A673 (cell line): ENCODE data around the gene RPS6KA3. TPM values are rescaled to one million over a fixed set of nuclear protein-coding genes. Genes with fewer than 3 reads are reported as not detected.
A peak's percentile ranks its signal among the peaks of the same experiment; 100 is the strongest.

Source experiments
- BruUV-seq: library from RNA; stranded (reverse); fragments of 400-500 nt; replicated peaks from 2 replicates; lab custom pipeline; 2021; lab: Mats Ljungman, UMichigan
- CTCF ChIA-PET: fragments of 300-600 bp; sonication (Branson Sonifier 250); formaldehyde crosslinking; loops from one replicate; lab custom pipeline; 2022; ENCODE audit warnings: antibody characterized with exemption; lab: Charles Lee
- POLR2A ChIA-PET: fragments of 300-600 bp; sonication (Branson Sonifier 250); formaldehyde crosslinking; loops from one replicate; lab custom pipeline; 2022; ENCODE audit warnings: antibody characterized with exemption; ENCODE audit not compliant: low non-redundant PET; lab: Charles Lee
- DNase-seq: peaks from one replicate; pipeline ENCODE4 v3.0.0-alpha.2; 2015; ENCODE audit warnings: low spot score
- H3K27ac ChIP-seq: fragments of 200-600 bp; sonication (generic); 2 replicates; pipeline ENCODE4 v1.5.1; 2016; ENCODE audit warnings: mixed run types, low read depth, mild to moderate bottlenecking, mixed read lengths, antibody characterized with exemption, low read length; ENCODE audit not compliant: poor library complexity, severe bottlenecking
- H3K27me3 ChIP-seq: fragments of 200-600 bp; sonication (generic); replicated peaks from 2 replicates; pipeline ENCODE4 v1.6.1; 2017; ENCODE audit warnings: mixed run types, low read depth, mild to moderate bottlenecking, mixed read lengths, antibody characterized with exemption, low read length; ENCODE audit not compliant: insufficient read depth, poor library complexity
- H3K36me3 ChIP-seq: fragments of 200-600 bp; sonication (generic); 2 replicates; pipeline ENCODE4 v1.6.1; 2016; ENCODE audit warnings: mixed run types, mild to moderate bottlenecking, mixed read lengths, antibody characterized with exemption, low read length; ENCODE audit not compliant: insufficient read depth, poor library complexity, severe bottlenecking
- H3K4me1 ChIP-seq: fragments of 200-600 bp; sonication (generic); 2 replicates; pipeline ENCODE4 v1.6.1; 2017; ENCODE audit warnings: mixed run types, mild to moderate bottlenecking, mixed read lengths, antibody characterized with exemption, low read length; ENCODE audit not compliant: insufficient read depth, poor library complexity, severe bottlenecking
- H3K4me3 ChIP-seq: fragments of 200-600 bp; sonication (generic); 2 replicates; pipeline ENCODE4 v1.5.1; 2016; ENCODE audit warnings: low read depth, mixed run types, mild to moderate bottlenecking, mixed read lengths, low read length; ENCODE audit not compliant: poor library complexity, severe bottlenecking
- H3K9me3 ChIP-seq: fragments of 200-600 bp; sonication (generic); 2 replicates; pipeline ENCODE4 v1.6.1; 2016; ENCODE audit warnings: mixed run types, low read depth, mild to moderate bottlenecking, mixed read lengths, antibody characterized with exemption, low read length; ENCODE audit not compliant: poor library complexity, severe bottlenecking
- EZH2 ChIP-seq: fragments of 200-600 bp; sonication (generic); IDR thresholded peaks from 2 replicates; pipeline ENCODE4 v1.6.1; 2017; ENCODE audit warnings: borderline replicate concordance, low read depth, mild to moderate bottlenecking, mixed read lengths, antibody characterized with exemption, low read length; ENCODE audit not compliant: poor library complexity, severe bottlenecking
- intact Hi-C: fragments of 100-400 bp; cut with micrococcal nuclease; formaldehyde crosslinking; loops from one replicate; pipeline ENCODE4 v1.10.0; 2022; ENCODE audit not compliant: unreplicated experiment
- total RNA-seq: library from RNA; stranded (reverse); gene quantifications from 2 replicates; pipeline ENCODE4 v1.2.3, GENCODE V29; 2021
- TF ChIP-seq, protein P1 (sequence below): fragments of 300-800, 200-600 bp; sonication (generic); conservative IDR thresholded peaks from 2 replicates; pipeline ENCODE4 v1.5.1; 2017; ENCODE audit warnings: low read depth, mild to moderate bottlenecking, antibody characterized with exemption, low read length, moderate library complexity, mixed read lengths

Gene RPS6KA3
- total RNA-seq, 1 experiment from 2014 or later, result 33.6 TPM

DNA sequence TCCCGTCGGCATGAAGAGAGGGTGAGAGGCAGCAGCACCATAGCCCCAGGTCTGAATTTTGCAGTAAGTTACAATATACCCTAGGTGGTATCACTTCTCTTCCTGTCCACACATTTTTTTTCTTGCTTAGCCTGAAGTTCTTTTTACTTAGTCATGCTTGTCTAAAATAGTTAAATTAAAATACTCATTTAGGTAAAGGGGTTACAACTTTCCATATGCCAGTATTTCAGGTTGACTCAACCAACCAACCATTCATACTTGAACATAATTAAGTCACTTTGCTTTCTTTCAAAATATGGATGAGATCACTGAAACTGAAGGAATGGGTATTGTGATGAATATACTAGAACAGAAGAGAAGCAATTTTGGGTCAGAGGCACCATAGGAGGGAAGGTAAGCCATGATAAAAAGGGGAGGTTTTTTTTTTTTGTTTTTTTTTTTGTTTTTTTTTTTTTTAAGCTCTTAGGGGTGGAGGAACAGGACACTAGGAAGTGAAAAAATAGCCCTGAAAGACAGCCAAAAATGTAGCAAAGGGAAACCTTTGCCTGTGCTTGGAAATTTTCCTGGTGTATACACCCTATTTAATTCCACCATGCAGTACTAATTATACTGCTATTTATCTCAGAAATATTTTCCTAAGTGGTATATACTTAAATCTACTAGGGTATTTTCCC is 41.8 kb downstream of the RPS6KA3 start:
- Histone ChIP-seq H3K4me1 (no peaks in the 10 kb centered on the region), H3K4me3 (no peak overlapping the region), H3K36me3 (no peaks in the 10 kb centered on the region), H3K27ac (no peak overlapping the region), H3K27me3 (peaks cover 7% of the 10 kb centered on the region), H3K9me3 (no peaks in the 10 kb centered on the region)
- DNase-seq, result no peak
- intact Hi-C loops, result no loop called here
- no TSS peak for BruUV-seq
- POLR2A ChIA-PET, result no interaction called here
- CTCF ChIA-PET, result interaction anchor here (0.6 kb wide), 1 partner anchor 480 kb away, joined by 5 read pairs; no protein-coding TSS in a partner anchor
- no peak for TF ChIP-seq EZH2
- TF ChIP-seq, protein P1, sequence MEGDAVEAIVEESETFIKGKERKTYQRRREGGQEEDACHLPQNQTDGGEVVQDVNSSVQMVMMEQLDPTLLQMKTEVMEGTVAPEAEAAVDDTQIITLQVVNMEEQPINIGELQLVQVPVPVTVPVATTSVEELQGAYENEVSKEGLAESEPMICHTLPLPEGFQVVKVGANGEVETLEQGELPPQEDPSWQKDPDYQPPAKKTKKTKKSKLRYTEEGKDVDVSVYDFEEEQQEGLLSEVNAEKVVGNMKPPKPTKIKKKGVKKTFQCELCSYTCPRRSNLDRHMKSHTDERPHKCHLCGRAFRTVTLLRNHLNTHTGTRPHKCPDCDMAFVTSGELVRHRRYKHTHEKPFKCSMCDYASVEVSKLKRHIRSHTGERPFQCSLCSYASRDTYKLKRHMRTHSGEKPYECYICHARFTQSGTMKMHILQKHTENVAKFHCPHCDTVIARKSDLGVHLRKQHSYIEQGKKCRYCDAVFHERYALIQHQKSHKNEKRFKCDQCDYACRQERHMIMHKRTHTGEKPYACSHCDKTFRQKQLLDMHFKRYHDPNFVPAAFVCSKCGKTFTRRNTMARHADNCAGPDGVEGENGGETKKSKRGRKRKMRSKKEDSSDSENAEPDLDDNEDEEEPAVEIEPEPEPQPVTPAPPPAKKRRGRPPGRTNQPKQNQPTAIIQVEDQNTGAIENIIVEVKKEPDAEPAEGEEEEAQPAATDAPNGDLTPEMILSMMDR, result no peak

DNA sequence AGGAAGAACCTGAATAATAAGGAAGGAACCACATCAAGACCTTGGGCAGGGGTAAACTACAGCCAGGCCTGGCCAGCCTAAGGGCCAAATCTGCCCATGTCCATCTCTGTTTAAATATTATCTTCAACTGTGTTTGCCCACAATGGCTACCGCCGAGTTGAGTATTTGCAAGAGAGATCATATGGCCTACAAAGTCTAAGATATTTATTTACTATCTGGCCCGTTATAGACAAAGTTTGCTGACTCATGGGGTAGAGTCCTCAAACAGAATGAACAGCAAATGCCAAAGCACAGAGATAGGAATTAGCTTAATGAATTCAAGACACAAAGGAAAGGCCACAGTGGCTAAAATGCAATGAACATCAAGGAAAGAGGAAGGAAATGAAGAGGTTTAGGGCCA is 44.8 kb downstream of the RPS6KA3 start:
- Histone ChIP-seq H3K27ac (no peak overlapping the region), H3K27me3 (peaks cover 12% of the 10 kb centered on the region), H3K4me3 (no peak overlapping the region), H3K4me1 (peaks cover 18% of the 10 kb centered on the region), H3K9me3 (no peaks in the 10 kb centered on the region), H3K36me3 (no peaks in the 10 kb centered on the region)
- ChIA-PET CTCF (no interaction called here), POLR2A (no interaction called here)
- TF ChIP-seq EZH2, result no peak
- TF ChIP-seq, protein P1, result no peak
- BruUV-seq, result no TSS peak
- peak; percentile 3 for DNase-seq
- intact Hi-C loops, result no loop called here

DNA sequence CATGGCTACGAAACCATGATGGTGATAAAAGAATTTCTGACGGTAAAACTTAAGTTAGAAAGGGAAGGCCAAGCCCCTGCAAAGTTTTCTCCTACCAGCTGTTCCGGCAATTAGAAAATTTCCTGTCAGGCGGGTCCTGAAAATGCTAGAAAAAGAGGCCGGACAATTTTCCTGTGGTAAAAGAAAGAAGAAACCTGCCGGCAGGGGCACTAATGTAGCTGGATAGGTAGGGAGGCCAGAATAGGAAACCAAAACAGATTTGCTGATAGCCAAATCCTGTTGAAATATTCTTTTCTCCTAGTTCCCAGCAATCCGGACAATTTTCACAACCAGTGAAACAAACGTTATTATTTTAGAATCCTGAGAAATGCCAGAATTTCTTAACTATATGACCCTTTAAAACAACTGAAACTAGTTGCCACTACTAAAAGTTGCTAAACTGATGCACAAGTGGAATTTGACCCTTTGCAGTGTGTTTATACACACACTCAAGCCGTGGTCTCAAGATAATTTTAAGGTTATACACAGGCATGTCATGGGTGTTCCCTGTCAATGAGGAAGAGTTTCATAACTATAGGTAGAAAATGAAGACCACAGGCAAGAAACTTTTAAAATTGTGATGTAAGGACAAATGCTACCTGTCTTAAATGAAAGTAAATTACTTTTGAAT is 47.7 kb downstream of the RPS6KA3 start:
- no peak for TF ChIP-seq EZH2
- TF ChIP-seq, protein P1, result peak; percentile 38; the same call in 1 of the 2 replicates
- Histone ChIP-seq H3K27ac (peak overlapping the region; percentile 28), H3K36me3 (no peaks in the 10 kb centered on the region), H3K4me1 (peaks cover 20% of the 10 kb centered on the region), H3K27me3 (peaks cover 8% of the 10 kb centered on the region), H3K4me3 (peak overlapping the region; percentile 17), H3K9me3 (no peaks in the 10 kb centered on the region)
- no TSS peak for BruUV-seq
- ChIA-PET POLR2A (no interaction called here), CTCF (no interaction called here)
- peak; percentile 75 for DNase-seq
- intact Hi-C loops, result no loop called here
